HepG2 (cell line): ENCODE data around the gene TNIP1. TPM values are rescaled to one million over a fixed set of nuclear protein-coding genes. Genes with fewer than 3 reads are reported as not detected.
A peak's percentile ranks its signal among the peaks of the same experiment; 100 is the strongest.

ENCODE experiments used
- ATAC-seq: fragments of 200-7000 bp; cut with Tn5 transposase; 3 replicates; pipeline ENCODE4 v1.9.1; 2020; ENCODE audit warnings: mild to moderate bottlenecking, moderate library complexity
- BruUV-seq: library from RNA; stranded (reverse); fragments of 400-500 nt; replicated peaks from 2 replicates; lab custom pipeline; 2021; lab: Mats Ljungman, UMichigan
- CTCF ChIA-PET: fragments of 300-600 bp; formaldehyde crosslinking; extraction: SDS; loops from one replicate; lab custom pipeline; 2021; ENCODE audit warnings: low total read pairs, inconsistent platforms, low intra/inter-chr PET ratio; lab: Yijun Ruan, JAX
- POLR2A ChIA-PET: fragments of 350-600 bp; sonication (Branson Sonifier 250); formaldehyde crosslinking; loops from one replicate; lab custom pipeline; 2020; ENCODE audit warnings: antibody characterized with exemption, inconsistent platforms; lab: Yijun Ruan, JAX
- DNase-seq: peaks from one replicate; pipeline ENCODE4 v3.0.0-alpha.2; 2015; ENCODE audit warnings: low spot score
- FAIRE-seq: peaks from 3 replicates; lab custom pipeline; 2011; peaks lifted over from hg19 to GRCh38; lab: Jason Lieb, UNC
- H2AFZ ChIP-seq: one replicate; pipeline ENCODE4 v1.6.1; 2011; ENCODE audit warnings: low read length, inconsistent platforms
- H3K27ac ChIP-seq: fragments of 300-600 bp; 3 replicates; pipeline ENCODE4 v1.8.0; 2011; ENCODE audit warnings: mixed run types, mild to moderate bottlenecking, mixed read lengths, low read length, inconsistent platforms; ENCODE audit not compliant: insufficient read depth; ENCODE audit errors: extremely low read length
- H3K27me3 ChIP-seq, 2 experiments: fragments of 200-600 bp in 1 of 2; 2 replicates in 1 of 2; 3 replicates in 1 of 2; pipeline versions ENCODE4 v1.6.0 to v1.8.0; 2011; ENCODE audit warnings: low read length in 2 of 2, mild to moderate bottlenecking in 2 of 2, moderate library complexity in 2 of 2, inconsistent platforms in 1 of 2; ENCODE audit not compliant: insufficient read depth in 2 of 2, control insufficient read depth in 1 of 2
- H3K36me3 ChIP-seq, 2 experiments: fragments of 200-600 bp in 1 of 2; replicated peaks in 1 of 2; 2 replicates in 1 of 2; 3 replicates in 1 of 2; pipeline versions ENCODE4 v1.5.1 to v1.8.0; 2011; ENCODE audit warnings: low read length in 2 of 2, inconsistent platforms in 1 of 2; ENCODE audit not compliant: insufficient read depth in 2 of 2, control insufficient read depth in 1 of 2
- H3K4me1 ChIP-seq: 2 replicates; pipeline ENCODE4 v1.5.1; 2012; ENCODE audit warnings: low read length, inconsistent platforms; ENCODE audit not compliant: insufficient read depth
- H3K4me2 ChIP-seq: 2 replicates; pipeline ENCODE4 v1.6.0; 2011; ENCODE audit warnings: low read depth, low read length, inconsistent platforms
- H3K4me3 ChIP-seq, 3 experiments: fragments of 200-600 bp in 1 of 3; sonication (generic), shearing (Covaris generic) in 1 of 3; replicated peaks in 1 of 3; 2 replicates each; pipeline ENCODE4 v1.5.1; 2011 to 2016; ENCODE audit warnings: low read length in 3 of 3, inconsistent platforms in 2 of 3, low read depth in 2 of 3, mild to moderate bottlenecking in 2 of 3, control low read depth in 1 of 3, mixed read lengths in 1 of 3; ENCODE audit not compliant: insufficient read depth in 1 of 3
- H3K79me2 ChIP-seq: one replicate; pipeline ENCODE4 v1.6.1; 2011; ENCODE audit warnings: low read length, inconsistent platforms; ENCODE audit not compliant: insufficient read depth
- H3K9ac ChIP-seq: 2 replicates; pipeline ENCODE4 v1.6.0; 2011; ENCODE audit warnings: mild to moderate bottlenecking, low read depth, low read length, inconsistent platforms; ENCODE audit not compliant: insufficient read depth
- H3K9me3 ChIP-seq: 2 replicates; pipeline ENCODE4 v1.5.1; 2012; ENCODE audit warnings: mild to moderate bottlenecking, low read length
- H4K20me1 ChIP-seq: 2 replicates; pipeline ENCODE4 v1.6.0; 2011; ENCODE audit warnings: inconsistent platforms, mild to moderate bottlenecking, low read length, moderate library complexity; ENCODE audit not compliant: insufficient read depth
- CTCF ChIP-seq: sonication (generic); formaldehyde crosslinking; IDR thresholded peaks from 2 replicates; pipeline ENCODE4 v1.5.0; 2020; ENCODE audit warnings: mild to moderate bottlenecking, missing genetic modification reagents, moderate library complexity
- MLXIP ChIP-seq: sonication (generic); formaldehyde crosslinking; IDR thresholded peaks from 2 replicates; pipeline ENCODE4 v1.9.0; 2021; ENCODE audit warnings: missing genetic modification reagents, borderline replicate concordance
- MTA3 ChIP-seq: sonication (generic); formaldehyde crosslinking; IDR thresholded peaks from 2 replicates; pipeline ENCODE4 v1.4.0; 2020; ENCODE audit warnings: missing genetic modification reagents
- MTERF4 ChIP-seq: sonication (generic); formaldehyde crosslinking; IDR thresholded peaks from 2 replicates; pipeline ENCODE4 v1.8.0; 2023; ENCODE audit warnings: mild to moderate bottlenecking, missing genetic modification reagents
- SIX1 ChIP-seq: sonication (generic); formaldehyde crosslinking; IDR thresholded peaks from 2 replicates; pipeline ENCODE4 v1.4.0; 2020; ENCODE audit warnings: missing genetic modification reagents, borderline replicate concordance
- SMC3 ChIP-seq: IDR thresholded peaks from 2 replicates; pipeline ENCODE4 v1.6.1; 2011; ENCODE audit warnings: low read length, improper control_type of control experiment
- STAG1 ChIP-seq: sonication (generic); formaldehyde crosslinking; IDR thresholded peaks from 2 replicates; pipeline ENCODE4 v1.4.0; 2020; ENCODE audit warnings: missing genetic modification reagents
- XRCC5 ChIP-seq: fragments of 200-400 bp; formaldehyde crosslinking; optimal IDR thresholded peaks from 2 replicates; pipeline ENCODE3; 2017; ENCODE audit warnings: mild to moderate bottlenecking, low read length
- ZBTB4 ChIP-seq: sonication (generic); formaldehyde crosslinking; IDR thresholded peaks from 2 replicates; pipeline ENCODE4 v1.4.0; 2020; ENCODE audit warnings: missing genetic modification reagents, mild to moderate bottlenecking, borderline replicate concordance
- ZNF740 ChIP-seq: sonication (generic); formaldehyde crosslinking; IDR thresholded peaks from 2 replicates; pipeline ENCODE4 v1.4.0; 2020; ENCODE audit warnings: missing genetic modification reagents
- WGBS: methylation state at CpG from one replicate; pipeline ENCODE4 v1.1.6; 2017; ENCODE audit warnings: low lambda C conversion rate; 5-methylcytosine and 5-hydroxymethylcytosine counted together
- in situ Hi-C: cut with HindIII; loops from 2 replicates; pipeline ENCODE4 v1.10.0; 2017; ENCODE audit warnings: low pct_unique_long_range_greater_than_20kb; ENCODE audit not compliant: extremely low pct_ligation_motif_present
- intact Hi-C: fragments of 100-400 bp; cut with micrococcal nuclease; formaldehyde crosslinking; loops from one replicate; pipeline ENCODE4 v1.10.0; 2022; ENCODE audit not compliant: unreplicated experiment
- polyA plus RNA-seq, 8 experiments: library from polyadenylated mRNA; depleted of rRNA in 3 of 8; stranded (reverse) in 7 of 8; unstranded in 1 of 8; fragments of >200 nt; fragmentation: Illumina TruSeq in 4 of 8; extraction: Trizol in 4 of 8; gene quantifications; 2 replicates each; pipeline versions ENCODE4 v1.2.1 to v1.2.3, GENCODE V29; 2011 to 2016; ENCODE audit warnings: low read depth in 4 of 8, missing spikeins in 1 of 8, mixed read lengths in 1 of 8; ENCODE audit not compliant: insufficient read depth in 1 of 8
- total RNA-seq, 5 experiments: library from RNA; depleted of rRNA; stranded (reverse); fragments of >200 nt; fragmentation: Illumina TruSeq; extraction: Trizol; gene quantifications; 2 replicates each; pipeline ENCODE4 v1.2.3, GENCODE V29; 2016; ENCODE audit warnings: low read depth in 1 of 5

TNIP1 gene
- total and polyA plus RNA-seq, 2 of the 13 experiments (the other 11 are each of a cell fraction or from before 2014, with no cell fraction given): 26.2 to 45.9 TPM

- Histone ChIP-seq H3K79me2 (no peaks in the 10 kb centered on the region), H2AFZ (no peak overlapping the region), H3K9me3 (no peaks in the 10 kb centered on the region), H3K36me3 (peaks cover 41 to 78% of the 10 kb centered on the region in 2 experiments), H4K20me1 (peaks cover 3% of the 10 kb centered on the region; the same call in 1 of the 2 replicates), H3K27ac (no peak overlapping the region), H3K9ac (no peak overlapping the region), H3K4me3 (no peak overlapping the region), H3K4me1 (no peaks in the 10 kb centered on the region), H3K27me3 (no peaks in the 10 kb centered on the region), H3K4me2 (no peak overlapping the region)
- no peak for FAIRE-seq
- DNase-seq: peak; percentile 30
- BruUV-seq: no TSS peak
- WGBS: 85% methylated on average over 13 of the region's 13 CpGs
- in situ Hi-C loops (loop anchor here (5.0 to 10.0 kb wide), 2 partner anchors 41 to 197 kb away; no protein-coding TSS in a partner anchor), intact Hi-C loops (loop anchor here (1.0 kb wide), 1 partner anchor 46 kb away; no protein-coding TSS in a partner anchor)
- ChIA-PET CTCF (interaction anchor here (0.7 to 3.3 kb wide), 4 partner anchors 46 to 246 kb away, joined by 3 to 27 read pairs (median 8); no protein-coding TSS in a partner anchor), POLR2A (interaction anchor here (0.7 kb wide), 1 partner anchor 27 kb away, joined by 3 read pairs; no protein-coding TSS in a partner anchor)
- ATAC-seq: peak; percentile 88
- TF ChIP-seq CTCF (CRISPR knock-in tag) (peak; percentile 91), MTERF4 (CRISPR knock-in tag) (0 out of 2 replicates have a peak, but pooled peaks have one; percentile 42), SIX1 (no peak), STAG1 (CRISPR knock-in tag) (peak; percentile 70), ZNF740 (peak; percentile 93), ZBTB4 (CRISPR knock-in tag) (0 out of 2 replicates have a peak, but pooled peaks have one; percentile 26), MTA3 (no peak), MLXIP (CRISPR knock-in tag) (no peak), SMC3 (peak; percentile 55), XRCC5 (peak; percentile 56)
These were observed 32.9 kb downstream of the TNIP1 start for GRCh38 chr5:151047814-151048425.
